ENCODE data around the gene PARPBP.

GRCh38 chr12:102120886-102121285, 903 bp downstream of the PARPBP start:
- TF ChIP-seq CTCF (IDR thresholded peaks at IDR 0.05) (no peak), POLR2A (IDR thresholded peaks at IDR 0.05) (no peak)
